NCI-H2227 (cell line): ENCODE measurements around the gene SCAANT1.
A peak's percentile ranks its signal among the peaks of the same experiment; 100 is the strongest.

Source experiments
- DNase-seq: peaks from one replicate; lab custom pipeline; 2025; ENCODE audit not compliant: unreplicated experiment; lab: John Stamatoyannopoulos, UW

Gene SCAANT1

GRCh38 chr3:63864008-63864964 lies 47.9 kb downstream of the SCAANT1 start:
- peak; percentile 32 for DNase-seq

DNA sequence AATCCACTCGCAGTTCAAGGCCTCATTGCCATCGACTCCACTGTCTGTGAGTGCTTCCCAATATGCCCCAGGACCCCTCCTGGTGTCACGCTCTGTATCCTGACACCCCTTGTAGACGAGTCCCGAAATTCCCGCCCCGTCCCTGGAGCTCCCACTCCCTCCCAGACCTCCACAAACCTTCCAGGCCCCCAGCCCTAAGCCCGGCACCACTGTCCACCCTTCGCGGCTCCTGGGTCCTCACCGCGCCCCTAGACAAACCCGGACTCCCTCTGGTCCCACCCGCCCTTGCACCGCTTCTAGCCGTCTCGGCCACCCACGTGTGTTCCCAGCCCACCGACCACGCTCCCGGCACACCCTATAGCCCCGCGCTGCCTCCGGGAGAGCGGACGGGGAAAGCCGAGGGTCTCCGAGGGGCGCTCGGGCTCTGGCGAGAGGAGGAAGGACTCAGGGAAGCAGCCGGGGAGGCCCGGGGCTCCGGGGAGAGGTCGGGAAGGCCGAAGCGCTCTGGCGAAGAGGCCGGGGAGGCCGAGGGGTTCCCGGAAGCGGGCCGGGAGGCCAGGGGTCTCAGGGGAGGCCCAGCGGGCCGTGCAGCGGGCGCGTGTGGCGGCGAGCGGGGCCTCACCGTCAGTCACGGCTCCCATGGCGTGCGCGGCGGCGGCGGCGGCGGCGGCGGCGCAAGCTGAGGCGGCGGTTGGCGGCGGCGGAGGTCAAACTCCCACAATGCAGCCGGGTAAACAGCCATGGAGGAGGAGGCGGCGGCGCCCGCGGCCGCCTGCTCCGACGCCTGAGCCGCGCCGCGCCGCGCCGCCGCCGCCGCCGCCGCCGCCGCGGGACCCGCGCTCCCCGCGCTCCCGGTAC lies 48.8 kb downstream of the SCAANT1 start, which contains the start of the genes ATXN7 and THOC7:
TSS of gene ATXN7 (plus strand) at position 718 of the 858 bp plus-strand sequence. CDS start 48,732 bp downstream, outside the sequence.
TSS of gene THOC7 (minus strand) at position 656 of the 858 bp plus-strand sequence. CDS start at position 641, 15 bp downstream.
- DNase-seq: peak; percentile 70

DNA sequence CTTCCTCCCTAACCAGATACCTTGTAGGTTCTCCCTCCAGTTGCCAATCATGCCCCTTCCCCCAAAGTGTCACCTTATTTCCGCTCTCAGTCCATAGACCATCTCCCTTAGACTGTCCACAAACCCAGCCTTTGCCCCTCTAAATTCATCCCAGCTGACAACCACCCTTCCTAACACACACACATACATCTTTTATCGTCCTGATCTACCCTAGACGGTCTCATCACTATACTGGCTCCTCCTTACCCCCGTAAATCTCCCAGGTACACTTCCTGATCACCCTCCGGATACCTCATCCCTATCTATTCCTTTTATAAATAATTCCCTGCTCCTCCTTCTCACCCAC lies 49.4 kb downstream of the SCAANT1 start:
- no peak for DNase-seq
